ENCODE data around the gene CCR9.
A peak's percentile ranks its signal among the peaks of the same experiment; 100 is the strongest.
"Not testable (repeated sequence)": the region's sequence is repeated elsewhere in the genome, so short reads cannot be mapped to it uniquely, and the experiment has no call there.

Gene CCR9, protein sequence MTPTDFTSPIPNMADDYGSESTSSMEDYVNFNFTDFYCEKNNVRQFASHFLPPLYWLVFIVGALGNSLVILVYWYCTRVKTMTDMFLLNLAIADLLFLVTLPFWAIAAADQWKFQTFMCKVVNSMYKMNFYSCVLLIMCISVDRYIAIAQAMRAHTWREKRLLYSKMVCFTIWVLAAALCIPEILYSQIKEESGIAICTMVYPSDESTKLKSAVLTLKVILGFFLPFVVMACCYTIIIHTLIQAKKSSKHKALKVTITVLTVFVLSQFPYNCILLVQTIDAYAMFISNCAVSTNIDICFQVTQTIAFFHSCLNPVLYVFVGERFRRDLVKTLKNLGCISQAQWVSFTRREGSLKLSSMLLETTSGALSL

DNA sequence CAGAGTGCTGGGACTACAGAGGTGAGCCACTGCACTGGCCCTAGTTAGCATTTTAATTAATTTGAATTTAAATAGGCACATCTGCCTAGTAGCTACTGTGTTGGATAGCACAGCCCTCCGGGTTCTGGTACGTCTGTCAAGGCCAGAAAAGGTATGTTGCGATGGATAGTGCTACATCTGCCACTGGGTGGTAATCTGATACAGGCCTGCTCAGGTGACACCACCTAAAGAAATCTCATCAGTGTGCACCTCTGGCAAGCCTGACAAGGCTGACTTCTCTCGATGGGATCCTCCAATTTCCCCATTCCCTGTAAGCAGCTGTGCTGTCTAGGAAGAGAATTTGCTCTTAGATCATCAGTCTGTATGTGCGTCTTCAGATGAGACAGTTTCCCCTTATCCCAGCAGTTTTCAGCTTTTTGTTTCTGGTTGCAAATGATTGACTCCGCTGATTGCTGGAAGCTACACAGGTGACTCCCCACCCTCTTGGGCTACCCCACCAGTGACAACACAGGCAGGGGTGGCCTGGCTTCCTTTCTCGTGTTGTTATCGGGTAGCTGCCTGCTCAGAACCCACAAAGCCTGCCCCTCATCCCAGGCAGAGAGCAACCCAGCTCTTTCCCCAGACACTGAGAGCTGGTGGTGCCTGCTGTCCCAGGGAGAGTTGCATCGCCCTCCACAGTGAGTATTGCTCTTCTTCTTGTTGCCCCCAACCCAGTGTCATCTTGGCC, at the start of gene CCR9:
CCR9 (plus strand) TSS at position 565 of the 727 bp plus-strand sequence. CDS start 8,391 bp downstream, outside the sequence.
- no peak for DNase-seq (ENCODE audit: low spot score)

DNA sequence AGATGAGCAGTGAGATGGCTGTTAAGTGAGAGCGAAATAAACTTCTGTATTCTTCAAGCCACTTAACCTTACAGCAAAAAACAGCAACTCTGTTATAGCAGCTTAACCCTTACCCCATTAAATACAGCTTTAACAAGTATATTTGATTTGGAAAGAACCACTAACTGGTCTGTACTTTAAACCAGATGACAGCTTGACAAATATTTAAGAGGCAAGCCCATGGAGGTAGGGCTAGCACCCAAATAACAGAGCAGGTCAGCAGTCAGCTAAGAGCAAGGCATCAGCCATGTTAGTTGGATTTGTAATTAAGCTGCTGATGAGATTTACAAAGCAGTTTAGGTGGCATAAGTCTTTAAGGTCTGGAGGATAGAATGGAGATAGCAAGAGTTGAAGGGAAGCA, 47.9 kb upstream of the CCR9 start:
- no peak for DNase-seq (ENCODE audit: low spot score)

GRCh38 chr3:45841420-45841756, 45.0 kb upstream of the CCR9 start:
- DNase-seq (ENCODE audit: low spot score): no peak

GRCh38 chr3:45841757-45842491, 44.4 kb upstream of the CCR9 start, which contains the start of gene LZTFL1:
Gene LZTFL1, minus strand, starts transcription at chr3:45842119. Its CDS starts 128 bp downstream, at chr3:45841991.
- peak; percentile 97 for DNase-seq (ENCODE audit: low spot score)

- DNase-seq (ENCODE audit: low spot score): no peak
These were observed 43.3 kb upstream of the CCR9 start for GRCh38 chr3:45842851-45843625.

GRCh38 chr3:45844616-45845015, 41.7 kb upstream of the CCR9 start:
- DNase-seq (ENCODE audit: low spot score): no peak

DNA sequence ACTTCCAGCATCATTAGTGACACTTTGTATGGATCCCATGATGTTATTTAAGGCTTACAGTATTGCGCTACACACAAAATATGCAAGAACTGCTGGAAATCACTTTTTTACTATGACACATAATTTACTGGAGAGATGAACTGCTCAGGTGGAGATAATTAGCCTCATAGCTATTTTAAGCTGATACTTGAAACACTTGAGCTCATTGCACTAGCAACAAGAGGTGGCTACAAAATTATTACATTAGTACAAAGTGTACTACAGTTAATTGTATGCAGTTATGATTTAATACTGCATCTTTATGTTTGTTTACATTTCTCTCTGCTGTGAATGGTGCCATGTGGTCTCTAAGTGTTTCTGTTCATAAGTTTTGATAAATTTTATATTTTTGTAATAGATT, 38.0 kb upstream of the CCR9 start:
- DNase-seq (ENCODE audit: low spot score): no peak

GRCh38 chr3:45852828-45853227, 33.5 kb upstream of the CCR9 start:
- DNase-seq (ENCODE audit: low spot score): no peak

DNA sequence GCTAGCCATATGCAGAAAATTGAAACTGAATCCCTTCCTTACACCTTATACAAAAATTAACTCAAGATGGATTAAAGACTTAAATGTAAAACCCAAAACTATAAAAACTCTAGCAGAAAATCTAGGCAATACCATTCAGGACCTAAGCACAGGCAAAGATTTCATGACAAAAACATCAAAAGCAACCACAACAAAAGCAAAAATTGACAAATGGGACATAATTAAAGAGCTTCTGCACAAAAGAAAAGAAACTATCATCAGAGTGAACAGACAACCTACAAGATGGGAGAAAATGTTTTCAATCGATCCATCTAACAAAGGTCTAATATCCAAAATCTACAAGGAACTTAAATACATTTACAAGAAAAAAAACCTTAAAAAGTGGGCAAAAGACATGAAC, 30.0 kb upstream of the CCR9 start:
- not testable (repeated sequence) for DNase-seq (ENCODE audit: low spot score)

- not testable (repeated sequence) for DNase-seq (ENCODE audit: low spot score)
These were observed 29.3 kb upstream of the CCR9 start for GRCh38 chr3:45857024-45857423.

GRCh38 chr3:45858809-45859543, 27.4 kb upstream of the CCR9 start:
- DNase-seq (ENCODE audit: low spot score): no peak

GRCh38 chr3:45860481-45860880, 25.9 kb upstream of the CCR9 start:
- DNase-seq (ENCODE audit: low spot score): no peak

- no peak for DNase-seq (ENCODE audit: low spot score)
These were observed 25.2 kb upstream of the CCR9 start for GRCh38 chr3:45861043-45861719.

DNA sequence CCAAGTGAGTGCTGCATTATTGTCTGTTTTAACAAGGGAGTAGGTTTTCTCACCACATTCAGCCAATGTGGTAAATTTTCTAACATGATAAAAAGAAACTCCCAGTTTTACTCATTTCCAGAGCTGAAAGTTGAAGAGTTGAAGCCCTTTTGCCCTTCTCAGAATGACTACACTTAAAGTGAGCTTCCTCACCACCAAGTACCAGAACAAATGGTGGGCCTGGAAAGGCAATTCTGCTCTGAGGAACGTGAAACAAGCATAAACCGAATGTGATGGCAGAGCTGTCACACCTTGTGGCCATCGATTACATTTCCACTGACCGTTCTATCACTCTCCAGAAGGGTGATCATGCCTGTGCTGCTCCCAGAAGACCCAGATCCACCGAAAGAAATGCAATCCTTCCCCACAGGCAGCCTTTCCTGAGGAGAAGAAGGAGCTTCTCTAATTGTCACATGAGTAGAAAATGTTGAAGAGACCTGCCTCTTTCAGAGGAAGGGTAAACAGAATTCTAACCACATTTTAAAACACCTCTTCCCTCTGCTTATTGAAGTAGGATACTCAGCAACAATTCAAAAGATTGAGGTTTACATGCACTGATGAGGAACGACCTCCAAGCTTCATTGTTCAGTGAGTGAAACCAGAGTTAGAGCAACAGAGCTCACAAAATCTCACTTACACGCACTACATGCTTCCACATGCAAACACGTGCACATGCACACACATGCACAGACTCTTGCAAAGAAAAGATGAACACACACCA, 21.4 kb upstream of the CCR9 start:
- DNase-seq (ENCODE audit: low spot score): no peak

GRCh38 chr3:45865563-45865962, 20.8 kb upstream of the CCR9 start:
- DNase-seq (ENCODE audit: low spot score): no peak

GRCh38 chr3:45868213-45868612, 18.1 kb upstream of the CCR9 start:
- DNase-seq (ENCODE audit: low spot score): no peak

DNA sequence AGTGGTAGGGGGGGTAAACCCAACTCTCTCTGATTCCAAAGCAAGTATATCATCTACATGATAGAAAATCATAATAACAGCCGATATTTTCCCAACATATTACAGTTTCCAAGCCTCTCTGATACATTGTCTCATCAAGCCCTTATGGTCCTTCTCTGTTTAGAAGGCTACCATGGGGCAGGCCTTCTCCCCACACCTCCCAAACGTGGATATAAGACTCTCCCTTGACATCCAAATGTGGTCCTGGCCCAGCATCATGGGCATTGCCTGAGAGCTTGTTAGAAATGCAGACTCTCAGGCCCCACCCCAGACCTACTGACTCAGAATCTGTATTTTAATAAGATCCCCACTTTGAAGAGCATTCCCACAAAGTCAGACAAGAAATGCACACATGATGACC, 17.7 kb upstream of the CCR9 start:
- no peak for DNase-seq (ENCODE audit: low spot score)

GRCh38 chr3:45869638-45870037, 16.7 kb upstream of the CCR9 start:
- DNase-seq (ENCODE audit: low spot score): no peak

DNA sequence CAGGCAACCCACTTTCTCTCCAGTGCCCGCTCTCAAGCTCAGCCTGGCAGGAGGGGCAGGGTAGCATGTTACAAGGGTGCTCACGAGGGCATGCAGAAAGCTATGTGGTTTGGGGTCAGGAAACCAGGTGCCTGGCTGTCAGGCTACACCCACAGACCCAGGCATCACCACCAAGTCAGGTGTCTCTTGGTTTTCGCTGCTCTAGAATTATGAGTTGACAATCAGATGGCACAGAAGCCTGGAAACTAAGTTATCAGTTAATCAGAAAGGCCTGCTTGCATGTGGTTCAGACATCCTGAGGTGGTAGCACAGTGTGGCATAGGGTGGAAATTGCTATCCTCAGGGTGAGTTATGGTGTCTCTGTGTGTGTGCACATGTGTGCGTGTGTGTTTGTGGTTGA, 16.2 kb upstream of the CCR9 start:
- no peak for DNase-seq (ENCODE audit: low spot score)

DNA sequence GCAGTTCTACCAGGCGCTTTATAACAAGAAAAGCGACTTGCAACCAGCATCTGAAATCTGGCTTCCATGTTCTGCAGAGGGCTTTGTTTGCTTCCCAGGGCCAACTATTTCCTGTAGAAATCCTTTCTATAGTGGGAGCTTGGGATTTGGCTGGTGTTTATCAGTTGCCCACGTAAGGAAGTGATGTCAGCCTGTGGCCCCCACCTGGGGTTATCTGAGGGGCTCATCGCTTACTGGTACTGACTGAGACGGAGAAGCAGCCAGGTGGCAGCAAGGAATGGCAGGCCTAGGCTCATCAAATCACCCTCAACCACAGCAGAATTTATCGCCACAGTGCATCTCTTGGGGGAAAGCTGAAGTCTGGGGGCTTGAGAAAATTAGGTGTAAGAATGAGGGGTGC, 14.6 kb upstream of the CCR9 start:
- no peak for DNase-seq (ENCODE audit: low spot score)

Measured in COLO829 (cell line).